GM19240 (cell line): ENCODE data around the gene TIMM10.

ENCODE experiments used
- DNase-seq: peaks from one replicate; pipeline ENCODE4 v3.0.0; 2011; ENCODE audit warnings: low spot score; ENCODE audit not compliant: insufficient read length

The TIMM10 gene

DNA sequence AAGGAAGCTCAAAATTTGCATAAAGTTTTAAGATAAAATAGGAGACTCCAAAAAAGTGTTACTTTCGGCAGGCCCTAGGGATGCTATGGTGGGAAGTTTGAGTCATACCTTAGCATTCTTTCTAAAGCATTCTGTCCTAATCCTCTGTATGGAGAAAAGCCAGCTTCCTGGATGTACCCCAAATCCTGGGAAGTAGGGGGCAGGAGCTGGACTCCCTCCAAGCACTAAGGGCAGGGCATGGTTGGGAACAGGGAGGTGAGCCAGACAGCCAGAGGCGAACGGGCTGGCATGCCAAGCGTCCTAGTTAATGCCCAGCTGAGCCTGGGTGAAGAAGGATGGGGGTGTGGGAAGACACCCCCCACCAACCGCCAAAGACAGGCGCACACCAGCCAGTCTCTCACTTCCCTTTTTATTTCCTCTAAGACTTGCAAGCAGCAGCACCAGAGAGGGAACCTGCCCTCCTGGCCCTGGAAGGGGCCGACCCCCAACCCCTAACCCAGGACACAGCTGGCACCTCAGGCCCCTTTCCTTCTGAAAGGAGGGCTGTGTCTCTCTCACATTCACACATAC is 46.3 kb downstream of the TIMM10 start:
- no peak for DNase-seq

- DNase-seq = no peak
Observed at GRCh38 chr11:57483562-57483918, 47.0 kb downstream of the TIMM10 start.

DNA sequence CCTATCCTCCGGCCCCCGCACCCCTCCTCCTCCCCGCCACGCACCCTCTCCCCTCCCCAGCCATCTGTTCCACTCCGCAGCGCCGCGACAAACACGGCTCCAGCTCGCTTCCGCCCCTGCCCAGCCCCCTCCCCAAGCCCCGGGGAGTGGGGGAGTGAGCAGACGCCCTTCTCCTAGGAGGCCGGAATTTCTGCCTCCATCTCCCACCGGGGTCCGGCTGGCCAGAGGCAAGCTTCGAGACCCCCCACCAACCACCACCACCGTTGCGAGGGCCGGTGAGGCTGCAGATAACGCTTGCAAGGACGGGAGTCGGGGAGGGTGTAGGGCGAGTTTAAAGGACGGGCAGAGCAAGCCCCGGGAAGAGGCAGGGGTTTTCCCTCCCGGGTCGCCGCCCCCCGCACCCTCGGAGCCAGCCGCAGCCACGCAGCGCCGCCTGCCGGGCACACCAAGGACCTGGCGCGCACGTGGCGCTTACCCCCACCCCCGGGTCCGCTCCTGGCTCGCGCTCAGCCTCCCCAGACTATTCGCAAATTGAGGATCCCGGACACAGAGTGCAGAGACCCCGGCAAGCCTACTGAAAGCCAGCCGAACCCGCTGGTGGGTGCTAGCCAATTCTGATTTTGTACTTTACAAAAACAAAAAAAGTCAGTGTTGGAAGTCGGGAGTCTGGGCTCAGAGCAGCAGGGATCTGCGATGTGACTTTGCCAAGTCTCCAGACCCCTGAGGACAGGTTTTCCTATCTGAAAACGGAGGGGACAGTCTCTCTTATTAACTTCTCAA is 47.6 kb downstream of the TIMM10 start:
- no peak for DNase-seq

DNA sequence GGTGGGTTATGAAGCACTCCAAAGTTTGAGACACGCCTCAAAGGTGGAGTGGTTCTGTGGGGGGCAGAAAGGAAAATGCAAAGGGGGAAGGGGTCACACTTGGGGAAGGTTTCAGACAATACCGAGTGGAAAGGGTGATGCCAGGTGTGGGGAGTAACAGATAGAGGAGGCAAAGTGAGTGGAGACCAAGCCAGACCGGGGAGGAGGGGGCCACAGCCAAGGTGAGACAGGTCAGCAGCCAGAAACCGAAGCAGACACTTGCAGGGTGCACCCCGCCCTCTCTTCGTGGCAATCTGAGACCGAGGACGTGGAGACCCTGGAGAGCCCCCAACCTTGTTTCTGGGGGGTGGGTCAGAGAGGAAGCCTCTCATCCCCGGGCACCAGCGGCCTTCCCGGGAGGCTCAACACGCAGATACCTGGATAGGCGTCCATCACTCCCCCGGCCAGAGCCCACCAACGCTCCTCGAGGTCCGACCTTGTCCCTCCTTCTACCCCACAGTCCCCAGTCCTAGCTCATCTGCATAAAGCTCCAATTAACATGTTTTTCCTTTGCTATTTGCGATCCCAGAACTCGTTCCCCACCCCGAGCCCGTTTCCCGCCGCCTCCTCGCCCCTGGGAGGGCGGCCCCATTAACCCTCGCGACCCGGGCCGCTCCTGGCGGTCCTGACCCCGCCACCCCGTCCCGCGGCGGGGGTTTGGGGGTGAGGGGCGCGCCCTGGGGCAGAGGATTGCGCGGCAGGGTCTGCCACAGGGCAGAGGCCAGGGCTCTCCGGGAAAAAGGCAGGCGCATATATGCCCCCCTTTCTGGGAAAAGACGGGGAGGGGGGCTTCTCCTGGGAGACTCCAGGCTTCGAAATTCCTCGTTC is 48.4 kb downstream of the TIMM10 start:
- no peak for DNase-seq

DNA sequence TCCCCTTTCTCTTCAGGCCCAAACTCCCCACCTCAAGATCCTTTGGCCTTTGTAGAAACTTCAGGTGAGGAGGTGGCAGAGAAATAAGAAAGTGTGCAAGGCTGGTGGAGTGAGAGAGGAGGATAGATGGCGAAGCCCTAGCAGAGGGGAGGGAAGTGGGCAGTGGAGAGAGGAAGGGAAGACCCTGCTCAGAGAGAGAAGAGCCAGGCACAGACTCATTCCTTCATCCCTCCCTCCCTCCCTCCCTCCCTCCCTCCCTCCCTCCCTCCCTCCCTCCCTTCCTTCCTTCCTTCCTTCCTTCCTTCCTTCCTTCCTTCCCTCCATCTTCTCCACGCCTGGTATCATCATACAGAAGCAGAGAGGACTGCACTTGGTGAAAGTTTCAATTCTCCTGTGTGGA is 49.2 kb downstream of the TIMM10 start:
- no peak for DNase-seq

DNA sequence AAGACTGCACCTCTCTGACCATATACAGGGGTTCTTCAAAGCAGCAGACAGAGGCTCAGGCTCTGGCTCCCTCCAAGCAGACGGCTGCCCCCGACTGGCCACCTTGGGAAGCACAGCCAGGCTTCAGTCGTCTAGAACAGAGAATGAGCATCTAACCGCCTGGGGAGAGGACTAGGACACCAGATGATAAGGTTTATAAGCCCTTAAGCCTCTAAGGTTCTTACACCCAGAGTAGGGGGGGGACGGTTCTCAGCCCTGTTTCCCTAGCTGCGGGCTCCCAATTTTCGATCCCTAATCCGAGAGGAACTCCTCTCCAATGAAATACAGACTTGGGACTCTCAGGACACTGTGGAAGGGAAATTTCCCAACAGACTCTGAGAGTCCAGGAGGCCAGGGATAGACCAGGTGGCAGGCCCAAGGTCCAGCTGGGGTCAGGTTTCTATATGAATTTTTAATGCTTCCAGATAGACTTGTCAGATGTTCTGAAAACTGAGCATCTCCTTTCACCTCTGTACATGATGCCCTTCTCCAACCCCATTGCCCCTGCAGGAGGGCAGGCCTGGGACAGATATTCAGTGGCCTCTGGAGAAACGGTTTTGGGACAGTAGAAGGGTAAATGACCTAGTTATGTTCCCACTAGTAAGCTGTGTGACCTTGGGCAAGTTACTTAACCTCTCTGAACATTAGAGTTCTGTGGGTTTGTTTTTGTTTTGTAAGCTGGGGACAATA is 50.0 kb downstream of the TIMM10 start:
- DNase-seq = peak; percentile 87

DNA sequence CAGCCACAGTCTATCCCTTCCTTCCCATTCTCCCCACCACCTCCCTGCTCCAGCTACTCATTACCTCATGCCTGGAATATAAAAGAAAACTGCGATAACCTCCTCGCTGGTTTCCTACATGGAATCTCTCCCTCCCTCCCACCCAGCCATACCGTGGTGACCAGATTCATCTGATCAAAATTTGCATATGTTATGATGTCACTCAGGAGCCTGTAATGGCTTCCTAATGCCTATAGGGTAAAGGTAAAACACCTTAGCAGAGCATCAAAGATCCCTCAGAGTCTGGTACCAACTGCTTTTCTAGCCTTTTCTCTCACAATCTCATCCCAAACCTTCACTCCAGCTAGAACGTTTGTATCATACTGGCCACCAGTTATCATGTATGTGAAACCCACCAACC is 50.6 kb downstream of the TIMM10 start:
- no peak for DNase-seq

DNA sequence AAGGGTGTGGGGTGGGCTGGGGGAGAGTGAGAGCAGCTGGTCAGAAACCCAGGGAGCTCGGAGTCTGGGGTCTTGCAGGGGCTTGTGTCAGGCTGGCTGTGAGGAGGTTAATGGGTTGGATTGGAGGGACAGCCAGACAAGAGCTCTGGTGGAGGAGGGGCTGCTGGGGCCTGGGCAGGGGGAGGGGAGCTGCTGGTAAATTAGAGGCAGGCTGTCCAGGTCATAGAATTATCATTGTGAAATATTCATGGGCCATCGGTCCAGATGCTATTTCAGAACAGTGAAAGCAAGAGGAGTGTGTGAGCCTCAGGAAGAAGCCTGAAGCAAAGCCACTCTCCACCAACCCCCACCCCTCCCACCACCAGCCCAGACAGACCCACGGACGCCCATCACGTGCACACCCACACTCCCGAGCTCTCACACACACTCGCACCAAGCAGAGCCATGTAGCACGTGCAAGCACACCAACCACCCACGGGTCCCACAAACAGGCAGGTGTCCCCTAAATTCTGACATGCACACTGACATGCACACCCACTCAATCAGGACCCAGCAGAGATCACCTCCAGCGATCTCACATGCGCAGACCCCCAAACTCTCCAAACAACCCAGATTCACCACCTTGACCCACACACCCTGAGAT is 51.4 kb downstream of the TIMM10 start:
- no peak for DNase-seq
